ENCODE data around the gene TSPAN4. TPM values are rescaled to one million over a fixed set of nuclear protein-coding genes. Genes with fewer than 3 reads are reported as not detected.

The TSPAN4 gene
- total RNA-seq, 4 donors from 2014 or later: 14.4 to 34.8 (median 21.5) TPM

DNA sequence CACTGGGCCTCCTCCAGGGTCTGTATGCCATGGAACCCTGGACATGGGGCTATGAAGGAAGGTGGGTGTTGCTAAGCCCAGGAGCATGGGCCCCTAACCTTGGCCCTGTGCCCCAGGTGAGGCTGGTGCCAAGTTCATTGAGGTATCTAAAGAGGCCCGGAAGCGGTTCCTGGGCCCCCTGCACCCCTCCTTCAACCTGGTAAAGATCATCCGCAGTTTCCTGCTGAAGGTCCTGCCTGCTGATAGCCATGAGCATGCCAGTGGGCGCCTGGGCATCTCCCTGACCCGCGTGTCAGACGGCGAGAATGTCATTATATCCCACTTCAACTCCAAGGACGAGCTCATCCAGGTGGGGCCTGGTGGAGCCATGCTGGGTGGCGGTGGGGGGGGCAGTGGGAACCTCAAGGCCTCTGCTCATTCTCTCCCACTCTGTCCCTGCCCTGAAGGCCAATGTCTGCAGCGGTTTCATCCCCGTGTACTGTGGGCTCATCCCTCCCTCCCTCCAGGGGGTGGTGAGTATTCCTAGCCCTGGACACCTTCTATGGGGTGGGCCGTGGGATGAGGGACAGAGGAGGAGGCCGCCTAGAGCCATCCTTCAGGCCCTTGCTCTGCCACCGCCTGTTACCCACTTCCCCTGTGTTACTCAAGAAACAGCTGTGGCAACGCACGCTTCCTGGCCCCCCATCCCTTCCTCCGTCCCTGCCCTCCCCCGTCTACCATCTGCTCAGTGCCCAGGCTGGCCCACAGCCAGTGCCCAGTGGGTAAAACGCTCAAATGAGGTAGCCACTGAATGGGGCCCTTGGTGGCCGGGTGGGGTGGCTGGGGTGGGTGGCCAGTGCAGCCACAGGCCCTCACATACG, 20.9 kb upstream of the TSPAN4 start:
- peak overlapping the region; percentile 93 to 100 (median 98) for H3K27ac ChIP-seq
- H3K27me3 ChIP-seq: peaks cover 6 to 10% (median 7%) of the 10 kb centered on the region in 3 donors
- peaks cover 27 to 46% of the 10 kb centered on the region in 2 donors for H3K4me1 ChIP-seq
- DNase-seq: peak in 1 of 2 donors; percentile 59
- in situ Hi-C loops (cut with MboI; ENCODE audit: low sequenced_read_pairs in 4 of 4) (no loop called here), intact Hi-C loops (cut with DNase I; ENCODE audit: low total_unique reads) (loop anchor here (2.0 kb wide), 1 partner anchor 21 kb away; the partner anchor contains the start of genes POLR2L and TSPAN4)
- H3K4me3 ChIP-seq: peak overlapping the region; percentile 19 to 100 (median 78)
- H3K9me3 ChIP-seq: no peaks in the 10 kb centered on the region
- ATAC-seq: no peak
- TF ChIP-seq POLR2A (IDR thresholded peaks at IDR 0.05) (no peak), CTCF (IDR thresholded peaks at IDR 0.05 in 4 of 5, conservative IDR thresholded peaks at IDR 0.05 in 1 of 5) (no peak)
- H3K36me3 ChIP-seq: peaks cover 0 to 27% of the 10 kb centered on the region in 2 donors

GRCh38 chr11:823441-824291, 19.0 kb upstream of the TSPAN4 start:
- in situ Hi-C loops (cut with MboI; ENCODE audit: low sequenced_read_pairs in 4 of 4): no loop called here
- H3K36me3 ChIP-seq: peaks cover 0 to 27% of the 10 kb centered on the region in 2 donors
- no peak overlapping the region for H3K27ac ChIP-seq

GRCh38 chr11:824292-824880, 18.3 kb upstream of the TSPAN4 start:
- intact Hi-C loops (cut with DNase I; ENCODE audit: low total_unique reads): no loop called here
- TF ChIP-seq CTCF (IDR thresholded peaks at IDR 0.05 in 4 of 5, conservative IDR thresholded peaks at IDR 0.05 in 1 of 5) (no peak), POLR2A (IDR thresholded peaks at IDR 0.05) (no peak)
- Histone ChIP-seq H3K9me3 (no peaks in the 10 kb centered on the region), H3K36me3 (peaks cover 0 to 27% of the 10 kb centered on the region in 2 donors), H3K4me3 (no peak overlapping the region), H3K27me3 (peaks cover 8 to 28% (median 25%) of the 10 kb centered on the region in 3 donors), H3K27ac (no peak overlapping the region), H3K4me1 (peaks cover 26 to 50% of the 10 kb centered on the region in 2 donors)
- ATAC-seq: no peak
- in situ Hi-C loops (cut with MboI; ENCODE audit: low sequenced_read_pairs in 4 of 4): no loop called here
- peak in 1 of 2 donors; percentile 68 for DNase-seq

More at GRCh38 chr11:823441-824291, 19.0 kb upstream of the TSPAN4 start:
- peaks cover 29 to 54% of the 10 kb centered on the region in 2 donors for H3K4me1 ChIP-seq
- DNase-seq (no peak), ATAC-seq (no peak)
- TF ChIP-seq POLR2A (IDR thresholded peaks at IDR 0.05) (no peak), CTCF (IDR thresholded peaks at IDR 0.05 in 4 of 5, conservative IDR thresholded peaks at IDR 0.05 in 1 of 5) (no peak)
- intact Hi-C loops (cut with DNase I; ENCODE audit: low total_unique reads): no loop called here
- H3K4me3 ChIP-seq: no peak overlapping the region
- no peaks in the 10 kb centered on the region for H3K9me3 ChIP-seq
- peaks cover 6 to 22% (median 20%) of the 10 kb centered on the region in 3 donors for H3K27me3 ChIP-seq

DNA sequence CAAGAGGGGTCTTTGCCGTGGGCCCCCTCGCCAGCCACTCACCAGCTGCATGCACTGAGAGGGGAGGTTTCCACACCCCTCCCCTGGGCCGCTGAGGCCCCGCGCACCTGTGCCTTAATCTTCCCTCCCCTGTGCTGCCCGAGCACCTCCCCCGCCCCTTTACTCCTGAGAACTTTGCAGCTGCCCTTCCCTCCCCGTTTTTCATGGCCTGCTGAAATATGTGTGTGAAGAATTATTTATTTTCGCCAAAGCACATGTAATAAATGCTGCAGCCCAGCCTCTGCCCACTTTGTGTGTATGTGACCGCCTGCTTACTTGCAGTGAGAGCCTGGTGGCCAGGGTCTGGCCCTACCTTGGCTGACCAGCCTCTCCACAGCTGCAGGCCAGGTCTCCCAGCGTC, 17.7 kb upstream of the TSPAN4 start:
- no peak overlapping the region for H3K27ac ChIP-seq
- in situ Hi-C loops (cut with MboI; ENCODE audit: low sequenced_read_pairs in 4 of 4): no loop called here
- H3K27me3 ChIP-seq: peaks cover 14 to 31% (median 31%) of the 10 kb centered on the region in 3 donors

More for the DNA sequence above, 17.7 kb upstream of the TSPAN4 start:
- no peak overlapping the region for H3K4me3 ChIP-seq
- DNase-seq: no peak
- peaks cover 0 to 27% of the 10 kb centered on the region in 2 donors for H3K36me3 ChIP-seq
- intact Hi-C loops (cut with DNase I; ENCODE audit: low total_unique reads): no loop called here
- TF ChIP-seq POLR2A (IDR thresholded peaks at IDR 0.05): no peak
- no peak for TF ChIP-seq CTCF (IDR thresholded peaks at IDR 0.05 in 4 of 5, conservative IDR thresholded peaks at IDR 0.05 in 1 of 5)
- no peak for ATAC-seq
- no peaks in the 10 kb centered on the region for H3K9me3 ChIP-seq
- H3K4me1 ChIP-seq: peaks cover 26 to 56% of the 10 kb centered on the region in 2 donors

Measured in gastrocnemius medialis (tissue), 4 donors.